NB4 (cell line): ENCODE results near the gene PWP2.
"Not testable (repeated sequence)": the region's sequence is repeated elsewhere in the genome, so short reads cannot be mapped to it uniquely, and the experiment has no call there.

Source experiments
- MYC ChIP-seq: IDR thresholded peaks from 2 replicates; pipeline ENCODE4 v1.6.1; 2011; ENCODE audit warnings: low read depth, low read length
- POLR2A ChIP-seq: IDR thresholded peaks from 2 replicates; pipeline ENCODE4 v1.6.1; 2011; ENCODE audit warnings: mild to moderate bottlenecking; ENCODE audit not compliant: insufficient read length; ENCODE audit errors: extremely low read depth
- TF ChIP-seq, protein P1 (sequence below): IDR thresholded peaks from one replicate; pipeline ENCODE4 v1.5.1; 2012; ENCODE audit warnings: low read depth, low read length
- TF ChIP-seq, protein P2 (sequence below): IDR thresholded peaks from 2 replicates; pipeline ENCODE4 v1.6.1; 2011; ENCODE audit warnings: low read depth, low read length

DNA sequence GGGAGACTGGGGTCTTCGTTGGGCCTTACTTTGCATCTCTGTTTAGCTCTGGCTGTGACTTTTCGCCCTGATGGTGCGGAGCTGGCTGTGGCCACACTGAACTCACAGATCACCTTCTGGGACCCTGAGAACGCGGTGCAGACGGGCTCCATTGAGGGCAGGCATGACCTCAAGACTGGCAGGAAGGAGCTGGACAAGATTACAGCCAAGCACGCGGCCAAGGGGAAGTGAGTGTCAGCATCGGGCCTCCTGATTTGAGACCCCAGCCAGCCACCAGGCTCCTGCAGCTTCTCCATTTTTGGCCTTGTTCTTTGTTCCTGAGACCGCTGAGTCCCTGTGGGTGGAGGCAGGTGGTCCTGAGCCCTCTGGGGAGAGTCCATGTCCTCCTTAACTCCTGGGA, 14.9 kb downstream of the PWP2 start:
- TF ChIP-seq, protein P1, sequence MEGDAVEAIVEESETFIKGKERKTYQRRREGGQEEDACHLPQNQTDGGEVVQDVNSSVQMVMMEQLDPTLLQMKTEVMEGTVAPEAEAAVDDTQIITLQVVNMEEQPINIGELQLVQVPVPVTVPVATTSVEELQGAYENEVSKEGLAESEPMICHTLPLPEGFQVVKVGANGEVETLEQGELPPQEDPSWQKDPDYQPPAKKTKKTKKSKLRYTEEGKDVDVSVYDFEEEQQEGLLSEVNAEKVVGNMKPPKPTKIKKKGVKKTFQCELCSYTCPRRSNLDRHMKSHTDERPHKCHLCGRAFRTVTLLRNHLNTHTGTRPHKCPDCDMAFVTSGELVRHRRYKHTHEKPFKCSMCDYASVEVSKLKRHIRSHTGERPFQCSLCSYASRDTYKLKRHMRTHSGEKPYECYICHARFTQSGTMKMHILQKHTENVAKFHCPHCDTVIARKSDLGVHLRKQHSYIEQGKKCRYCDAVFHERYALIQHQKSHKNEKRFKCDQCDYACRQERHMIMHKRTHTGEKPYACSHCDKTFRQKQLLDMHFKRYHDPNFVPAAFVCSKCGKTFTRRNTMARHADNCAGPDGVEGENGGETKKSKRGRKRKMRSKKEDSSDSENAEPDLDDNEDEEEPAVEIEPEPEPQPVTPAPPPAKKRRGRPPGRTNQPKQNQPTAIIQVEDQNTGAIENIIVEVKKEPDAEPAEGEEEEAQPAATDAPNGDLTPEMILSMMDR, result not testable (repeated sequence)
- not testable (repeated sequence) for TF ChIP-seq POLR2A, MYC
- TF ChIP-seq, protein P2, sequence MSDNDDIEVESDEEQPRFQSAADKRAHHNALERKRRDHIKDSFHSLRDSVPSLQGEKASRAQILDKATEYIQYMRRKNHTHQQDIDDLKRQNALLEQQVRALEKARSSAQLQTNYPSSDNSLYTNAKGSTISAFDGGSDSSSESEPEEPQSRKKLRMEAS, result not testable (repeated sequence)
